Fibroblast of the aortic adventitia (primary cell): ENCODE measurements around the gene SLC8B1. TPM values are rescaled to one million over a fixed set of nuclear protein-coding genes. Genes with fewer than 3 reads are reported as not detected.

Source experiments
- DNase-seq: peaks from one replicate; pipeline ENCODE4 v3.0.0-alpha.2; 2010; ENCODE audit warnings: low read depth
- H3K4me3 ChIP-seq: 2 replicates; pipeline ENCODE4 v1.5.1; 2011; ENCODE audit warnings: low read depth, mild to moderate bottlenecking, control low read depth, low read length, moderate library complexity
- total RNA-seq: library from RNA; depleted of rRNA; stranded (reverse); fragments of >200 nt; gene quantifications from 2 replicates; pipeline ENCODE4 v1.2.3, GENCODE V29; 2012; ENCODE audit warnings: low replicate concordance
- TF ChIP-seq, protein P1 (sequence below): IDR thresholded peaks from 2 replicates; pipeline ENCODE4 v1.5.1; 2011; ENCODE audit warnings: mild to moderate bottlenecking, low read length, control low read depth, inconsistent platforms; ENCODE audit not compliant: insufficient read depth

Gene SLC8B1
- total RNA-seq, 1 donor: 11.5 TPM

GRCh38 chr12:113262710-113263109, 72.2 kb downstream of the SLC8B1 start:
- DNase-seq: no peak
- TF ChIP-seq, protein P1, sequence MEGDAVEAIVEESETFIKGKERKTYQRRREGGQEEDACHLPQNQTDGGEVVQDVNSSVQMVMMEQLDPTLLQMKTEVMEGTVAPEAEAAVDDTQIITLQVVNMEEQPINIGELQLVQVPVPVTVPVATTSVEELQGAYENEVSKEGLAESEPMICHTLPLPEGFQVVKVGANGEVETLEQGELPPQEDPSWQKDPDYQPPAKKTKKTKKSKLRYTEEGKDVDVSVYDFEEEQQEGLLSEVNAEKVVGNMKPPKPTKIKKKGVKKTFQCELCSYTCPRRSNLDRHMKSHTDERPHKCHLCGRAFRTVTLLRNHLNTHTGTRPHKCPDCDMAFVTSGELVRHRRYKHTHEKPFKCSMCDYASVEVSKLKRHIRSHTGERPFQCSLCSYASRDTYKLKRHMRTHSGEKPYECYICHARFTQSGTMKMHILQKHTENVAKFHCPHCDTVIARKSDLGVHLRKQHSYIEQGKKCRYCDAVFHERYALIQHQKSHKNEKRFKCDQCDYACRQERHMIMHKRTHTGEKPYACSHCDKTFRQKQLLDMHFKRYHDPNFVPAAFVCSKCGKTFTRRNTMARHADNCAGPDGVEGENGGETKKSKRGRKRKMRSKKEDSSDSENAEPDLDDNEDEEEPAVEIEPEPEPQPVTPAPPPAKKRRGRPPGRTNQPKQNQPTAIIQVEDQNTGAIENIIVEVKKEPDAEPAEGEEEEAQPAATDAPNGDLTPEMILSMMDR: no peak
- H3K4me3 ChIP-seq: no peak overlapping the region

DNA sequence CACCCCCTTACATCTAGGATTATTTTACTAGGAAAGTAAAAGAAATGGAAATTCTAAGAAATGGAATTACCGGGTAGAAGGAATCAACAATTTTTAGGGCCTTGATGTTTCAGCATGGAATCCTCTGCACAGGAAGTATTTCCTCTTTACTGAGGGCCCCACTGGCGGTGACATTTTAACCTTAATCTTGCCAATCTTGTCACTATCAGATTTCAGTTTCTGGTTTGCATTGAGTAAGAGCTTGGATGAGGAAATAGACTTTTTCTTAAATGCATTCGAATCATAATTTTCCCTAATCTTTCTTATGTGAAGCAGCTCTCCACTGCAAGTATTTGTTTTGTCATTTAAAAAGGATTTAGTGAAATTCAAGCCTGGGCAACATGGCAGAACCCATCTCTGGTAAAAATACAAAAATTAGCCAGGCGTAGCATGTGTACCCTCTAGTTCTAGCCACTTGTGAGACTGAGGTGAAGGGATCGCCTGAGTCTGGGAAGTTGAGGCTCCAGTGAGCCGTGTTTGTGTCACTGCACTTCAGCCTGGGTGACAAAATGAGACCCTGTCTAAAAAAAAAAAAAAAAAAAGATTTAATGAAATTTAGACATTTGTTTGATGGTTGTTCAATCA, 73.0 kb downstream of the SLC8B1 start:
- no peak for DNase-seq

GRCh38 chr12:113260636-113261300, 74.1 kb downstream of the SLC8B1 start:
- TF ChIP-seq, protein P1: no peak
- DNase-seq: no peak
- H3K4me3 ChIP-seq: no peak overlapping the region

More for the DNA sequence above, 73.0 kb downstream of the SLC8B1 start:
- TF ChIP-seq, protein P1: no peak
- H3K4me3 ChIP-seq: no peak overlapping the region

DNA sequence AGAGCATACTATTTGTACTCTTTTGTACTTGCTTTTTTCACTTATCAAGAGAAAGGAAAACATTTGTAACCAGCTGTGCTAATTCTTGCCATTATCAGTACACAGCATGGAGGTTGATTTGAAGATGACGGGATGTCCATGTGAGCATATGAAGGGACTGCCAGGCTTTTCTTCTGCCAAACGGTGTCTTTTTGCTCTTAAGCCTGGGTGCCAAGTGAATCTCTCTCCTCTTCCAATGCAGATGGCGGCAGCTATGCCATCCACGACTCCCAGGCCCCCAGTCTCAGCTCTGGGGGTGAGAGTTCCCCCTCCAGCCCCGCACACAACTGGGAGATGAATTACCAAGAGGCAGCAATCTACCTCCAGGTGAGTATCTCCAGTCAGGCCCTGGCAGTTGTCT, 74.8 kb downstream of the SLC8B1 start:
- DNase-seq: no peak
- H3K4me3 ChIP-seq: no peak overlapping the region
- TF ChIP-seq, protein P1: no peak

- TF ChIP-seq, protein P1: no peak
- no peak overlapping the region for H3K4me3 ChIP-seq
- DNase-seq: no peak
Observed at GRCh38 chr12:113257564-113257963, 77.3 kb downstream of the SLC8B1 start.

DNA sequence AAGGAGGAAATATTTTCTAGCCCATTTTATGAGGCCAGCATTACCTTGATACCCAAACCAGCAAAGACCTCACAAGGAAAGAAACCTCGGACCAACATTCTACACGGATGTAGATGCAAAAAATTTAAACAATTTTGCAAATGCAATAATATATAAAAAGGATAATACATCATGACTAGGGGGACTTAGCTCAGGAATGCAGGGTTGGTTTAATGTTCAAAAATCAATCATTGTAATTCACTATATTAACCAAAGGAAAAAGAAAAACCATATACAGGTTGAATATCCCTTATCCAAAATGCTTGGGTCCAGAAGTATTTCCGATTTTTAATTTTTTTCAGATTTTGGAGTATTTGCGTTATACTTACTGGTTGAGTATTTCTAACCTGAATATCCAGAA, 80.6 kb downstream of the SLC8B1 start:
- H3K4me3 ChIP-seq: no peak overlapping the region
- DNase-seq: no peak
- TF ChIP-seq, protein P1: no peak
